GM12891 (cell line): ENCODE results near the gene TXNDC8.

Experiments used
- PAX5 ChIP-seq: IDR thresholded peaks from 2 replicates; pipeline ENCODE4 v1.6.1; 2011; ENCODE audit warnings: low read length, moderate library complexity, mild to moderate bottlenecking; ENCODE audit not compliant: insufficient read depth, severe bottlenecking
- POLR2A ChIP-seq: IDR thresholded peaks from 2 replicates; pipeline ENCODE4 v1.6.1; 2011; ENCODE audit warnings: low read depth, low read length, control low read depth
- POLR2AphosphoS5 ChIP-seq: IDR thresholded peaks from 2 replicates; pipeline ENCODE4 v1.6.1; 2011; ENCODE audit warnings: low read depth, low read length, control low read depth
- POU2F2 ChIP-seq: IDR thresholded peaks from 2 replicates; pipeline ENCODE4 v1.6.1; 2011; ENCODE audit warnings: low read depth, mild to moderate bottlenecking, control low read depth, low read length, moderate library complexity
- SPI1 ChIP-seq: IDR thresholded peaks from 2 replicates; pipeline ENCODE4 v1.6.1; 2011; ENCODE audit warnings: low read depth, low read length, control low read depth
- TAF1 ChIP-seq: IDR thresholded peaks from 2 replicates; pipeline ENCODE4 v1.6.1; 2011; ENCODE audit warnings: low read depth, low read length, control low read depth

- TF ChIP-seq TAF1: no peak
- no peak for TF ChIP-seq POLR2A
- no peak for TF ChIP-seq SPI1
- TF ChIP-seq POLR2AphosphoS5: no peak
- no peak for TF ChIP-seq POU2F2
- TF ChIP-seq PAX5: no peak
Measured at GRCh38 chr9:110278080-110278707, 59.5 kb downstream of the TXNDC8 start.
